HEK293 (cell line): ENCODE results near the gene MMP25.

Experiments
- REPIN1 ChIP-seq: fragments of 450-650 bp; formaldehyde crosslinking; IDR thresholded peaks from 2 replicates; pipeline ENCODE4 v1.5.1; 2017; ENCODE audit warnings: missing biosample characterization, missing genetic modification characterization, low read depth
- YY1 ChIP-seq: fragments of 450-650 bp; formaldehyde crosslinking; IDR thresholded peaks from 2 replicates; pipeline ENCODE4 v1.5.1; 2018; ENCODE audit warnings: missing biosample characterization, missing genetic modification characterization
- ZNF24 ChIP-seq: fragments of 450-650 bp; formaldehyde crosslinking; IDR thresholded peaks from 2 replicates; pipeline ENCODE4 v1.5.1; 2016; ENCODE audit warnings: missing biosample characterization, missing genetic modification characterization
- ZNF302 ChIP-seq: fragments of 450-650 bp; formaldehyde crosslinking; IDR thresholded peaks from 2 replicates; pipeline ENCODE4 v1.5.1; 2016; ENCODE audit warnings: missing biosample characterization, missing genetic modification characterization, low read depth
- ZNF404 ChIP-seq: fragments of 450-650 bp; formaldehyde crosslinking; IDR thresholded peaks from 2 replicates; pipeline ENCODE4 v1.5.1; 2017; ENCODE audit warnings: missing biosample characterization, missing genetic modification characterization
- ZNF530 ChIP-seq: fragments of 450-650 bp; formaldehyde crosslinking; IDR thresholded peaks from 2 replicates; pipeline ENCODE4 v1.5.1; 2016; ENCODE audit warnings: low read depth, missing biosample characterization, missing genetic modification characterization
- ZNF660 ChIP-seq: fragments of 450-650 bp; IDR thresholded peaks from 2 replicates; pipeline ENCODE4 v1.5.1; 2018; ENCODE audit warnings: missing biosample characterization, mild to moderate bottlenecking, missing genetic modification characterization
- ZNF768 ChIP-seq: fragments of 450-650 bp; formaldehyde crosslinking; IDR thresholded peaks from 2 replicates; pipeline ENCODE4 v1.5.1; 2018; ENCODE audit warnings: missing biosample characterization, mild to moderate bottlenecking, missing genetic modification characterization
- TF ChIP-seq, protein P1 (sequence below): fragments of 450-650 bp; formaldehyde crosslinking; IDR thresholded peaks from 2 replicates; pipeline ENCODE4 v1.5.1; 2016; ENCODE audit warnings: missing biosample characterization, missing genetic modification characterization
- TF ChIP-seq, protein P2 (sequence below): fragments of 450-650 bp; formaldehyde crosslinking; IDR thresholded peaks from 2 replicates; pipeline ENCODE4 v1.5.1; 2016; ENCODE audit warnings: missing biosample characterization, missing genetic modification characterization

DNA sequence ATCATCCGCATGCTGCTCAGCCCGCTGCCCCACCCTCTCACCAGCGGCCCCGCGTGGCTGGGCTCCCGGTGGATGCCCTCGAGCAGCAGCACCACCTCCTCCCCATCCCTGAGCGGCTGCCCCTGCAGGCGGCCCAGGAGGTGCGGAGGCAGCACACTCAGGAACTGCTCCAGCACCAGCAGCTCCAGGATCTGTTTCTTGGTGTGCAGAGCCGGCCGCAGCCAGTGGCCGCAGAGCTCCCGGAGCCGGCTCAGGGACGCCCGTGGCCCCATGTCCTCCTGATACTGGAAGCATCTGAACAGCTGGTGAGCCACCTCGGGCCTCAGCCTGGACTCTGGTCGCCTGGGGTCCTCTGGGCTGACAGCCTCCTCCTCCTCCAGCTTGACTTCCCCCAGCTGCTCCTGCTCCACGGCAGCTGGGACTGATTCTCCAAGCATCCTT lies 46.2 kb downstream of the MMP25 start:
- TF ChIP-seq ZNF530 (no peak), ZNF404 (tag by site-specific recombination) (no peak), YY1 (no peak), ZNF24 (tag by site-specific recombination) (no peak), ZNF768 (tag by site-specific recombination) (no peak), ZNF302 (no peak), REPIN1 (tag by site-specific recombination) (no peak), ZNF660 (tag by site-specific recombination) (no peak)
- TF ChIP-seq, protein P1, sequence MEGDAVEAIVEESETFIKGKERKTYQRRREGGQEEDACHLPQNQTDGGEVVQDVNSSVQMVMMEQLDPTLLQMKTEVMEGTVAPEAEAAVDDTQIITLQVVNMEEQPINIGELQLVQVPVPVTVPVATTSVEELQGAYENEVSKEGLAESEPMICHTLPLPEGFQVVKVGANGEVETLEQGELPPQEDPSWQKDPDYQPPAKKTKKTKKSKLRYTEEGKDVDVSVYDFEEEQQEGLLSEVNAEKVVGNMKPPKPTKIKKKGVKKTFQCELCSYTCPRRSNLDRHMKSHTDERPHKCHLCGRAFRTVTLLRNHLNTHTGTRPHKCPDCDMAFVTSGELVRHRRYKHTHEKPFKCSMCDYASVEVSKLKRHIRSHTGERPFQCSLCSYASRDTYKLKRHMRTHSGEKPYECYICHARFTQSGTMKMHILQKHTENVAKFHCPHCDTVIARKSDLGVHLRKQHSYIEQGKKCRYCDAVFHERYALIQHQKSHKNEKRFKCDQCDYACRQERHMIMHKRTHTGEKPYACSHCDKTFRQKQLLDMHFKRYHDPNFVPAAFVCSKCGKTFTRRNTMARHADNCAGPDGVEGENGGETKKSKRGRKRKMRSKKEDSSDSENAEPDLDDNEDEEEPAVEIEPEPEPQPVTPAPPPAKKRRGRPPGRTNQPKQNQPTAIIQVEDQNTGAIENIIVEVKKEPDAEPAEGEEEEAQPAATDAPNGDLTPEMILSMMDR: no peak
- TF ChIP-seq, protein P2, sequence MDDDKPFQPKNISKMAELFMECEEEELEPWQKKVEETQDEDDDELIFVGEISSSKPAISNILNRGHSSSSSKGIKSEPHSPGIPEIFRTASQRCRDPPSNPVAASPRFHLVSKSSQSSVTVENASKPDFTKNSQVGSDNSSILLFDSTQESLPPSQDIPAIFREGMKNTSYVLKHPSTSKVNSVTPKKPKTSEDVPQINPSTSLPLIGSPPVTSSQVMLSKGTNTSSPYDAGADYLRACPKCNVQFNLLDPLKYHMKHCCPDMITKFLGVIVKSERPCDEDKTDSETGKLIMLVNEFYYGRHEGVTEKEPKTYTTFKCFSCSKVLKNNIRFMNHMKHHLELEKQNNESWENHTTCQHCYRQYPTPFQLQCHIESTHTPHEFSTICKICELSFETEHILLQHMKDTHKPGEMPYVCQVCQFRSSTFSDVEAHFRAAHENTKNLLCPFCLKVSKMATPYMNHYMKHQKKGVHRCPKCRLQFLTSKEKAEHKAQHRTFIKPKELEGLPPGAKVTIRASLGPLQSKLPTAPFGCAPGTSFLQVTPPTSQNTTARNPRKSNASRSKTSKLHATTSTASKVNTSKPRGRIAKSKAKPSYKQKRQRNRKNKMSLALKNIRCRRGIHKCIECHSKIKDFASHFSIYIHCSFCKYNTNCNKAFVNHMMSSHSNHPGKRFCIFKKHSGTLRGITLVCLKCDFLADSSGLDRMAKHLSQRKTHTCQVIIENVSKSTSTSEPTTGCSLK (tag by site-specific recombination): no peak
